ENCODE results near the gene TULP4. TPM values are rescaled to one million over a fixed set of nuclear protein-coding genes. Genes with fewer than 3 reads are reported as not detected.
A peak's percentile ranks its signal among the peaks of the same experiment; 100 is the strongest.
"Not testable (repeated sequence)": the region's sequence is repeated elsewhere in the genome, so short reads cannot be mapped to it uniquely, and the experiment has no call there.

Gene TULP4
- total RNA-seq, 2 experiments from 2014 or later, result 48.7 to 58.1 TPM

DNA sequence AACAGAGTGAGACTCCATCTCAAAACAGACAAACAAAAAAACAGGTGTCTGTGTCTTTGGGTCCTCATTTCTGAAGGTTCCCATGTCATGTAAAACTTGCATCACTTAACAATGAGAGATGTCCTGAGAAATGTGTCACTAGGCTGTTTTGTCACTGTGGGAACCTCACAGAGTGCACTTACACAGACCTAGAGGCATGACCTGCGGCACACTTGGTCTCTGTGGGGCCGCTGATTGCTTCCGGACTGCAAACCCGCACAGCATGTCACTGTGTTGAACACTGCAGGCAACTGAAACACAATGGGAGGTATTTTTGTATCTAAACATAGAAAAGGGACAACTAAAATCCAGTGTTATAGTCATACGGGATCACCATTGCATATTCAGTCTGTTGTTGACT lies 205.3 kb downstream of the TULP4 start:
- POLR2A ChIA-PET, result no interaction called here
- Mint-ChIP-seq H3K27ac (peak overlapping the region; percentile 42), H3K27me3 (peaks cover 35% of the 10 kb centered on the region), H3K9me3 (no peaks in the 10 kb centered on the region), H3K4me1 (peaks cover 35% of the 10 kb centered on the region), H3K4me3 (peak overlapping the region; percentile 83), H3K36me3 (no peaks in the 10 kb centered on the region)
- peak; percentile 21 for ATAC-seq (ENCODE audit: low read depth)
- no peak for DNase-seq

GRCh38 chr6:158518191-158519127 lies 206.2 kb downstream of the TULP4 start:
- Mint-ChIP-seq H3K4me1 (peaks cover 35% of the 10 kb centered on the region), H3K27me3 (peaks cover 37% of the 10 kb centered on the region), H3K36me3 (no peaks in the 10 kb centered on the region), H3K27ac (peak overlapping the region; percentile 28), H3K9me3 (no peaks in the 10 kb centered on the region), H3K4me3 (peak overlapping the region; percentile 83)
- POLR2A ChIA-PET, result interaction anchor here (0.6 to 0.8 kb wide), 2 partner anchors 19 to 21 kb away, joined by 3 read pairs; no protein-coding TSS in a partner anchor
- ATAC-seq (ENCODE audit: low read depth), result peak; percentile 80
- DNase-seq, result peak; percentile 53

- ATAC-seq (ENCODE audit: low read depth), result no peak
- H3K36me3 Mint-ChIP-seq, result no peaks in the 10 kb centered on the region
- no peaks in the 10 kb centered on the region for H3K9me3 Mint-ChIP-seq
- H3K27ac Mint-ChIP-seq, result no peak overlapping the region
- POLR2A ChIA-PET, result interaction anchor here (0.6 kb wide), 1 partner anchor 20 kb away, joined by 3 read pairs; no protein-coding TSS in a partner anchor
- no peak for DNase-seq
- peaks cover 29% of the 10 kb centered on the region for H3K4me1 Mint-ChIP-seq
- peaks cover 42% of the 10 kb centered on the region for H3K27me3 Mint-ChIP-seq
- no peak overlapping the region for H3K4me3 Mint-ChIP-seq
Measured at GRCh38 chr6:158519300-158519699, 207.0 kb downstream of the TULP4 start.

DNA sequence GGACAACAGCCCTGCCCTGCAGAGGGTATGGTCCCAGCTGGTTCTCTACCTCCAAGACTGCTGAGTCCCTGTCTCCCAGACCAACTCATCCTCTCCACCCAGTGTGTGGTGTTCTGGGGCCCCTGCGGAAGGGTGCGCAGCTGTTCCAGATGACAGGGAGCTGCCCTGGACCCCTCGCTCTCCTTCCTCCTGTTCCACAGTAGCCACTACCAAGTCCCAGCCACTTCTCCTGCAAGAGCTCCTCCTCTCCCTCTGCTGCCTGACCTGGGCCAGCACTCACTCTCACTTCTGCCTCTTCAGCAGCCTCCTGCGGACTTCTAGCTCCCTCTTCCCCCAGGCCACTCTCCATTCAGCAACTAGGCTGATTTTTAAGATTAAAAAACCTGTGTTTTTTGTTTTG lies 207.5 kb downstream of the TULP4 start:
- no peak for DNase-seq
- Mint-ChIP-seq H3K27ac (no peak overlapping the region), H3K9me3 (no peaks in the 10 kb centered on the region), H3K36me3 (no peaks in the 10 kb centered on the region), H3K4me1 (peaks cover 24% of the 10 kb centered on the region), H3K4me3 (no peak overlapping the region), H3K27me3 (peaks cover 44% of the 10 kb centered on the region)
- POLR2A ChIA-PET, result no interaction called here
- ATAC-seq (ENCODE audit: low read depth), result no peak

GRCh38 chr6:158520975-158521374 lies 208.7 kb downstream of the TULP4 start:
- Mint-ChIP-seq H3K27me3 (peaks cover 48% of the 10 kb centered on the region), H3K4me1 (peaks cover 15% of the 10 kb centered on the region)
- ATAC-seq (ENCODE audit: low read depth); H3K27ac Mint-ChIP-seq; H3K9me3 Mint-ChIP-seq; H3K4me3 Mint-ChIP-seq; POLR2A ChIA-PET; DNase-seq; H3K36me3 Mint-ChIP-seq: not testable (repeated sequence)

DNA sequence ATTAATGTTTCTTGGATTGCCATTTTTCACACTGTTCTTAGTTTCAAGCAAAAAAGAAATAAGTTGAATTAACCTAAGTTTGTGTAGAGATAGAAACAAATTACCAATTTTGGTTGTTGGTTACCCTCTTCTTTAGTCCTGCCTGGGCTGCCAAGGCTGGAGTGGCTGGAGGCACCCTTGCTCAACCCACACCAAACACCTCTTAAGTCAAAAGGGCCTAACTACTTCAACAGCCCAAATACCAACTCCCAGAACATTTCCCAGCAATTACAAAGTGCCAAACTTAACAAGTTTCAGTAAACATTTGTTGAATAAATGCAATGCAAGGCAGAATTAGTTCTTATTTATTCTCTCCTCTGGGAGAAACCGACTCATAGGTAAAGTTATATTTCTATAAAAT lies 209.5 kb downstream of the TULP4 start:
- Mint-ChIP-seq H3K9me3 (no peaks in the 10 kb centered on the region), H3K27ac (no peak overlapping the region), H3K36me3 (no peaks in the 10 kb centered on the region), H3K4me1 (peaks cover 13% of the 10 kb centered on the region), H3K4me3 (no peak overlapping the region), H3K27me3 (peaks cover 45% of the 10 kb centered on the region)
- DNase-seq (no peak), ATAC-seq (ENCODE audit: low read depth) (no peak)
- POLR2A ChIA-PET, result no interaction called here

DNA sequence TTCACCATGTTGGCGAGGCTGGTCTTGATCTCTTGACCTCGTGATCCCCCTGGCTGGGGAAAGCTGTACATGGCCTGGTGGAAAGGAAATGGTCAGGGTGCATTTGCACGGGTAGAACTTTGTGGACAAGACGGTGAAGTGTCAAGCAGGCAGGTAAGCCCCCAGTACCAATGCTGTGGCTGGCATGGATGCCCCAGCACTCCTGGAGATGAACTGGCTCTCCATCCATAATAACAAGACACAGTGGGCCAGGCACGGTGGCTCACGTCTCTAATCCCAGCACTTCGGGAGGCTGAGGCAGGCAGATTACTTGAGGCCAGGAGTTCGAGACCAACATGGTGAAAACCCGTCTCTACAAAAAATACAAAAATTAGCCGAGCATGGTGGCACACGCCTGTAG lies 210.4 kb downstream of the TULP4 start:
- no peak for DNase-seq
- peaks cover 45% of the 10 kb centered on the region for H3K27me3 Mint-ChIP-seq
- POLR2A ChIA-PET, result no interaction called here

DNA sequence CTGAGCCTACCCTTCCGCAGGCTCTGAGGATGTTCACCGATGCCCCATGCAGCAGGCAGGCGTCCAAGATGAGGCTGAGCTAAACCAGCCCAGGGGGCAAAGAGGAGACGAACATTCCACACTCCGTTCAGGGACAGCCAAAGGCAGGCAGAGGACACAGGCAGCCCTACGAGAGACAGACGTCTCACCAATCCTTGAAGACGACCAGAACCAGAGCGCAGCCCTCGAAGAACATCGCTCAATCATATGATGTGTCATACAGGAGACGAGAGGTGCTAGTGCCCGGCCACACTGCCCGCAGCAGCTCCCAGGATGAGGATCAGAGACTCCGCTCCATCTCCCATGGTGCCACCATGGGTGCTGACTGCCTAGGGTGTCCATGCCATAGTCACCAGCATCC lies 212.0 kb downstream of the TULP4 start:
- no peak overlapping the region for H3K27ac Mint-ChIP-seq
- POLR2A ChIA-PET, result no interaction called here
- H3K36me3 Mint-ChIP-seq, result no peaks in the 10 kb centered on the region
- H3K9me3 Mint-ChIP-seq, result no peaks in the 10 kb centered on the region
- no peak for ATAC-seq (ENCODE audit: low read depth)
- DNase-seq, result no peak
- no peak overlapping the region for H3K4me3 Mint-ChIP-seq
- H3K27me3 Mint-ChIP-seq, result peaks cover 47% of the 10 kb centered on the region
- no peaks in the 10 kb centered on the region for H3K4me1 Mint-ChIP-seq

More for the DNA sequence above, 210.4 kb downstream of the TULP4 start:
- Mint-ChIP-seq H3K4me3 (no peak overlapping the region), H3K4me1 (peaks cover 10% of the 10 kb centered on the region), H3K36me3 (no peaks in the 10 kb centered on the region), H3K27ac (no peak overlapping the region), H3K9me3 (no peaks in the 10 kb centered on the region)
- ATAC-seq (ENCODE audit: low read depth), result no peak

DNA sequence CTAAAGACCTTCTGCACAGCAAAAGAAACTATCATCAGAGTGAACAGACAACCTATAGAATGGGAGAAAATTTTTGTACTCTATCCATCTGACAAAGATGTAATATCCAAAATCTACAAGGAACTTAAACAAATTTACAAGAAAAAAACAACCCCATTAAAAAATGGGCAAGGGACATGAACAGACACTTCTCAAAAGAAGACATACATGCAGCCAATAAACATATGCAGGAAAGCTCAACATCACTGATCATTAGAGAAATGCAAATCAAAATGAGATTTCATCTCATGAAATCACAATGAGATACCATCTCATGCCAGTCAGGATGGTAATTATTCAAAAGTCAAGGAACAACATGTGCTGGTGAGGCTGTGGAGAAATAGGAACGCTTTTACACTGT lies 215.6 kb downstream of the TULP4 start:
- H3K4me1 Mint-ChIP-seq; H3K4me3 Mint-ChIP-seq; H3K36me3 Mint-ChIP-seq; ATAC-seq (ENCODE audit: low read depth); H3K27ac Mint-ChIP-seq; DNase-seq; POLR2A ChIA-PET; H3K9me3 Mint-ChIP-seq: not testable (repeated sequence)
- H3K27me3 Mint-ChIP-seq, result peaks cover 41% of the 10 kb centered on the region

DNA sequence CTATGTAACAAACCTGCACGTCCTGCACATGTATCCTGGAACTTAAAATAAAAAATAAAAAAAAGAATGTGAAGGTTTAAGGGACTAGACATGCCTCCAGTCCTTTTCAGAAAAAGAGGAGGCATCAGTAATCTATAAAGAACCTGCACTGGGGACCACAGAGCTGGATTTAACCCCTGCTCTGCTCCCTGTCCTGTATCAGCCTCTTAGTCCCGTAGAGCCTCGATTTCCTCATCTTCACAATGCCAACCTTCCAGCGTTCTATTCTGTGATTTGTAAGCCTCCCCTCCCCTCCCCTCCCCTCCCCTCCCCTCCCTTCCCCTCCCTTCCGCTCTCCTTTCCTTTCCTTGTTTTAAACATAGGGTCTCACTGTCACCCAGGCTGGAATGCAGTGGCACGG lies 216.6 kb downstream of the TULP4 start:
- H3K9me3 Mint-ChIP-seq, result peaks cover 4% of the 10 kb centered on the region
- no peaks in the 10 kb centered on the region for H3K4me1 Mint-ChIP-seq
- no peaks in the 10 kb centered on the region for H3K36me3 Mint-ChIP-seq
- ATAC-seq (ENCODE audit: low read depth), result no peak
- no peak overlapping the region for H3K4me3 Mint-ChIP-seq
- H3K27me3 Mint-ChIP-seq, result peaks cover 34% of the 10 kb centered on the region
- POLR2A ChIA-PET, result no interaction called here
- H3K27ac Mint-ChIP-seq, result no peak overlapping the region
- DNase-seq, result no peak

- Mint-ChIP-seq H3K9me3 (peaks cover 4% of the 10 kb centered on the region), H3K27ac (no peak overlapping the region), H3K27me3 (peaks cover 35% of the 10 kb centered on the region), H3K36me3 (no peaks in the 10 kb centered on the region), H3K4me1 (no peaks in the 10 kb centered on the region), H3K4me3 (no peak overlapping the region)
- POLR2A ChIA-PET, result no interaction called here
- DNase-seq (no peak), ATAC-seq (ENCODE audit: low read depth) (no peak)
Measured at GRCh38 chr6:158529629-158530028, 217.4 kb downstream of the TULP4 start.

GRCh38 chr6:158531566-158531965 lies 219.3 kb downstream of the TULP4 start:
- no peak overlapping the region for H3K4me3 Mint-ChIP-seq
- no peaks in the 10 kb centered on the region for H3K36me3 Mint-ChIP-seq
- POLR2A ChIA-PET, result no interaction called here
- H3K4me1 Mint-ChIP-seq, result peaks cover 2% of the 10 kb centered on the region
- H3K9me3 Mint-ChIP-seq, result peaks cover 4% of the 10 kb centered on the region
- H3K27me3 Mint-ChIP-seq, result peaks cover 36% of the 10 kb centered on the region
- H3K27ac Mint-ChIP-seq, result no peak overlapping the region
- DNase-seq (no peak), ATAC-seq (ENCODE audit: low read depth) (no peak)

DNA sequence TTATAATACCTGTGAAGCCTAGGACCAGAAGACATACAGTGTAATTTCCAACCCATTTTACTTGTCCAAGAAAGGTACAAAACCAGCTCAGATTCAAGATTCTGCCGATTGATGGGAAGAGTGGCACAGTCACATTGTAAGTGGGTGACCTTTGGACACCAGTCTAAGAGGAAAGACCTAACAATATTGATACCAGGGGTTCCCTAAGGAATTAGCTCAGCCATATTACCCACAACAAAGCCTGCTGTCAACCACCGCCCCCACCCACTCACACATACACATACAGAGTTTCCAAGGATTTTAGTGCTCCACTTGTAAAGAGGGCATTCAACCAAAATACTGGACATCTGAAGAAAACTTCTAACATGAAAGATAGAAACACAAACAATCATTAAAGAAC lies 219.7 kb downstream of the TULP4 start:
- ATAC-seq (ENCODE audit: low read depth) (no peak), DNase-seq (no peak)
- H3K9me3 Mint-ChIP-seq, result peaks cover 4% of the 10 kb centered on the region
- no peak overlapping the region for H3K27ac Mint-ChIP-seq
- no peaks in the 10 kb centered on the region for H3K36me3 Mint-ChIP-seq
- H3K4me1 Mint-ChIP-seq, result peaks cover 2% of the 10 kb centered on the region
- H3K27me3 Mint-ChIP-seq, result peaks cover 32% of the 10 kb centered on the region
- POLR2A ChIA-PET, result no interaction called here
- no peak overlapping the region for H3K4me3 Mint-ChIP-seq

Data from activated naive CD8-positive, alpha-beta T cell treated with anti-CD3 and anti-CD28 coated beads, Interleukin-2, amount 10 ng/mL, durations not matched to agents 7 days and 5 days (primary cell).